HEK293 (cell line): ENCODE results near the gene NR3C1.

ENCODE experiments used
- CTCF ChIA-PET: fragments of 350-600 bp; formaldehyde crosslinking; extraction: SDS; loops from one replicate; lab custom pipeline; 2021; ENCODE audit warnings: antibody characterized with exemption; lab: Yijun Ruan, JAX
- POLR2A ChIA-PET: fragments of 300-600 bp; formaldehyde crosslinking; extraction: SDS; loops from one replicate; lab custom pipeline; 2020; ENCODE audit warnings: antibody characterized with exemption, inconsistent platforms; lab: Yijun Ruan, JAX
- H3K27ac ChIP-seq: fragments of 200-500 bp; sonication (Bioruptor generic); 2 replicates; pipeline ENCODE4 v1.5.1; 2014; ENCODE audit warnings: low read depth, low read length, control low read depth, inconsistent platforms; ENCODE audit errors: extremely low read depth
- H3K36me3 ChIP-seq, 2 experiments: fragments of 200-500 bp in 1 of 2; sonication (Bioruptor generic) in 1 of 2; 1 replicate in 1 of 2; 2 replicates in 1 of 2; pipeline ENCODE4 v1.5.1; 2014 to 2017; ENCODE audit warnings: inconsistent platforms in 2 of 2, low read length in 2 of 2; ENCODE audit not compliant: control insufficient read depth in 2 of 2, insufficient read depth in 1 of 2
- H3K4me1 ChIP-seq: fragments of 200-500 bp; sonication (Bioruptor generic); 2 replicates; pipeline ENCODE4 v1.5.1; 2014; ENCODE audit warnings: mild to moderate bottlenecking, low read length, inconsistent platforms; ENCODE audit not compliant: control insufficient read depth, insufficient read depth
- H3K4me3 ChIP-seq: 2 replicates; pipeline ENCODE4 v1.5.1; 2011; ENCODE audit warnings: low read depth, mild to moderate bottlenecking, control low read depth, low read length, moderate library complexity
- H3K9me3 ChIP-seq: fragments of 200-500 bp; sonication (Bioruptor generic); 2 replicates; pipeline ENCODE4 v1.5.1; 2014; ENCODE audit warnings: low read depth, low read length, inconsistent platforms; ENCODE audit not compliant: control insufficient read depth, insufficient read depth
- BCL11A ChIP-seq: fragments of 450-650 bp; formaldehyde crosslinking; IDR thresholded peaks from 2 replicates; pipeline ENCODE4 v1.5.1; 2016; ENCODE audit warnings: low read depth, missing biosample characterization, missing genetic modification characterization
- GFI1B ChIP-seq: fragments of 450-650 bp; formaldehyde crosslinking; IDR thresholded peaks from 2 replicates; pipeline ENCODE4 v1.5.1; 2016; ENCODE audit warnings: missing biosample characterization, missing genetic modification characterization
- KLF10 ChIP-seq: fragments of 450-650 bp; IDR thresholded peaks from 2 replicates; pipeline ENCODE4 v1.5.1; 2018; ENCODE audit warnings: missing biosample characterization, mild to moderate bottlenecking, missing genetic modification characterization
- SCRT2 ChIP-seq: fragments of 450-650 bp; formaldehyde crosslinking; IDR thresholded peaks from 2 replicates; pipeline ENCODE4 v1.5.1; 2016; ENCODE audit warnings: missing biosample characterization, missing genetic modification characterization
- SETDB1 ChIP-seq: IDR thresholded peaks from one replicate; pipeline ENCODE4 v1.6.1; 2017; ENCODE audit warnings: mild to moderate bottlenecking, low read length, moderate library complexity, mixed read lengths; ENCODE audit not compliant: insufficient read length
- ZNF112 ChIP-seq: fragments of 450-650 bp; formaldehyde crosslinking; IDR thresholded peaks from 2 replicates; pipeline ENCODE4 v1.5.0; 2017; ENCODE audit warnings: missing biosample characterization, missing genetic modification characterization
- ZNF184 ChIP-seq: fragments of 450-650 bp; IDR thresholded peaks from 2 replicates; pipeline ENCODE4 v1.5.1; 2018; ENCODE audit warnings: missing biosample characterization, mild to moderate bottlenecking, missing genetic modification characterization
- ZNF324 ChIP-seq: fragments of 450-650 bp; formaldehyde crosslinking; IDR thresholded peaks from 2 replicates; pipeline ENCODE4 v1.5.1; 2016; ENCODE audit warnings: missing biosample characterization, missing genetic modification characterization
- ZNF610 ChIP-seq: fragments of 450-650 bp; formaldehyde crosslinking; IDR thresholded peaks from 2 replicates; pipeline ENCODE4 v1.5.1; 2016; ENCODE audit warnings: missing biosample characterization, missing genetic modification characterization, borderline replicate concordance
- ZNF658 ChIP-seq: fragments of 450-650 bp; formaldehyde crosslinking; IDR thresholded peaks from 2 replicates; pipeline ENCODE4; 2016; ENCODE audit warnings: missing biosample characterization, missing genetic modification characterization
- ZNF791 ChIP-seq: fragments of 450-650 bp; formaldehyde crosslinking; IDR thresholded peaks from 2 replicates; pipeline ENCODE4 v1.5.1; 2016; ENCODE audit warnings: missing biosample characterization, missing genetic modification characterization
- ZNF837 ChIP-seq: fragments of 450-650 bp; formaldehyde crosslinking; IDR thresholded peaks from 2 replicates; pipeline ENCODE4 v1.5.1; 2016; ENCODE audit warnings: missing biosample characterization, missing genetic modification characterization
- ZSCAN16 ChIP-seq: fragments of 450-650 bp; formaldehyde crosslinking; IDR thresholded peaks from 2 replicates; pipeline ENCODE4 v1.5.1; 2016; ENCODE audit warnings: missing biosample characterization, missing genetic modification characterization
- ZSCAN30 ChIP-seq: fragments of 450-650 bp; IDR thresholded peaks from 2 replicates; pipeline ENCODE4 v1.5.1; 2018; ENCODE audit warnings: missing biosample characterization, mild to moderate bottlenecking, missing genetic modification characterization, moderate library complexity
- TF ChIP-seq, protein P1 (sequence below): fragments of 450-650 bp; formaldehyde crosslinking; IDR thresholded peaks from 2 replicates; pipeline ENCODE4 v1.5.1; 2016; ENCODE audit warnings: missing biosample characterization, missing genetic modification characterization
- TF ChIP-seq, protein P2 (sequence below): fragments of 450-650 bp; formaldehyde crosslinking; IDR thresholded peaks from 2 replicates; pipeline ENCODE4 v1.5.1; 2016; ENCODE audit warnings: missing biosample characterization, missing genetic modification characterization
- TF ChIP-seq, protein P3 (sequence below): fragments of 450-650 bp; formaldehyde crosslinking; IDR thresholded peaks from 2 replicates; pipeline ENCODE4 v1.5.1; 2016; ENCODE audit warnings: missing biosample characterization, missing genetic modification characterization
- TF ChIP-seq, protein P4 (sequence below): fragments of 450-650 bp; formaldehyde crosslinking; IDR thresholded peaks from 2 replicates; pipeline ENCODE4 v1.5.1; 2016; ENCODE audit warnings: missing biosample characterization, missing genetic modification characterization

Gene NR3C1

DNA sequence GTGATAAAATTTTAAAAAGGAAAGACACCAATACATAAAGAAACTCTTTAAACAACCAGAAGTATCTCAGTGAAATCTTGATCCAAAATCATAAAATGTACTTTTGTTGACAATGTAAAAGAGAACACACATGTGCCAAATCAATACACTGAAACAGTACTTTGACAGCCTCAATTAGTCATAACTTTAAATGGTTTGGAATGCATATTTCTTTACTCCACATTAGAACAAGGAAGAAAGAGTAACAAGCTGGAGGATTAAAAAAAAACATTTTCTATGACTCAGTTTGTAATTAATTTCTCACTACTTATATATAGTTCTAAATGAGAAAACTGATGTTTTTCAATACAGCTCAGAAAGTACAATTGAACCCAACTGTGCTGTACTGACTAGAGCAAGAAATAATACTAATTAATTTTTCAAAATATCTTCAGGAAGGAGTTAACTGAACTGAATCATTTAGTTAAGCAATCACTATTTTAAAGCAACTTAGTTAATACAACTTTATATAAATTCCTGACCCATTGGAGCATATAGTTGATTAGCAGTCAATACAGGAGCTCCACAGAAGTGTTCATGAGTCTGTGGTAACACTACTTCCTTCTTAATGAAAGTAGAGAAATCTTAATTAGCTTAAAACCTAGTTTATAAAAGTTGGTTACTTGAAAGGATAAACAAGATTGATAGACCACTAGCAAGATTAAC lies 101.0 kb downstream of the NR3C1 start:
- CTCF ChIA-PET: no interaction called here
- no peak overlapping the region for H3K27ac ChIP-seq
- TF ChIP-seq, protein P1, sequence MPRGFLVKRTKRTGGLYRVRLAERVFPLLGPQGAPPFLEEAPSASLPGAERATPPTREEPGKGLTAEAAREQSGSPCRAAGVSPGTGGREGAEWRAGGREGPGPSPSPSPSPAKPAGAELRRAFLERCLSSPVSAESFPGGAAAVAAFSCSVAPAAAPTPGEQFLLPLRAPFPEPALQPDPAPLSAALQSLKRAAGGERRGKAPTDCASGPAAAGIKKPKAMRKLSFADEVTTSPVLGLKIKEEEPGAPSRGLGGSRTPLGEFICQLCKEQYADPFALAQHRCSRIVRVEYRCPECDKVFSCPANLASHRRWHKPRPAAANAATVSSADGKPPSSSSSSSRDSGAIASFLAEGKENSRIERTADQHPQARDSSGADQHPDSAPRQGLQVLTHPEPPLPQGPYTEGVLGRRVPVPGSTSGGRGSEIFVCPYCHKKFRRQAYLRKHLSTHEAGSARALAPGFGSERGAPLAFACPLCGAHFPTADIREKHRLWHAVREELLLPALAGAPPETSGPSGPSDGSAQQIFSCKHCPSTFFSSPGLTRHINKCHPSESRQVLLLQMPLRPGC (tag by site-specific recombination): no peak
- TF ChIP-seq BCL11A (tag by site-specific recombination) (no peak), SCRT2 (tag by site-specific recombination) (no peak), ZNF112 (tag by site-specific recombination) (no peak), ZSCAN16 (no peak), ZNF324 (no peak), ZNF610 (tag by site-specific recombination) (no peak), SETDB1 (no peak), ZSCAN30 (tag by site-specific recombination) (no peak), GFI1B (tag by site-specific recombination) (no peak), ZNF184 (tag by site-specific recombination) (no peak), ZNF658 (tag by site-specific recombination) (no peak)
- TF ChIP-seq, protein P2, sequence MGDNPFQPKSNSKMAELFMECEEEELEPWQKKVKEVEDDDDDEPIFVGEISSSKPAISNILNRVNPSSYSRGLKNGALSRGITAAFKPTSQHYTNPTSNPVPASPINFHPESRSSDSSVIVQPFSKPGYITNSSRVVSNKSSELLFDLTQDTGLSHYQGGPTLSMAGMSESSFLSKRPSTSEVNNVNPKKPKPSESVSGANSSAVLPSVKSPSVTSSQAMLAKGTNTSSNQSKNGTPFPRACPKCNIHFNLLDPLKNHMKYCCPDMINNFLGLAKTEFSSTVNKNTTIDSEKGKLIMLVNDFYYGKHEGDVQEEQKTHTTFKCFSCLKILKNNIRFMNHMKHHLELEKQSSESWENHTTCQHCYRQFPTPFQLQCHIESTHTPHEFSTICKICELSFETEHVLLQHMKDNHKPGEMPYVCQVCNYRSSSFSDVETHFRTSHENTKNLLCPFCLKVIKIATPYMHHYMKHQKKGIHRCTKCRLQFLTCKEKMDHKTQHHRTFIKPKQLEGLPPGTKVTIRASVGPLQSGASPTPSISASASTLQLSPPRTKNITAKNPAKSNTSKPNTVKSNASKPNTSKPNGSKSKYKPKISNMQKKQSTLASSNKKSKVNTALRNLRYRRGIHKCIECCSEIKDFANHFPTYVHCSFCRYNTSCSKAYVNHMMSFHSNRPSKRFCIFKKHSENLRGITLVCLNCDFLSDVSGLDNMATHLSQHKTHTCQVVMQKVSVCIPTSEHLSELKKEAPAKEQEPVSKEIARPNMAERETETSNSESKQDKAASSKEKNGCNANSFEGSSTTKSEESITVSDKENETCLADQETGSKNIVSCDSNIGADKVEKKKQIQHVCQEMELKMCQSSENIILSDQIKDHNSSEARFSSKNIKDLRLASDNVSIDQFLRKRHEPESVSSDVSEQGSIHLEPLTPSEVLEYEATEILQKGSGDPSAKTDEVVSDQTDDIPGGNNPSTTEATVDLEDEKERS (tag by site-specific recombination): no peak
- TF ChIP-seq, protein P3, sequence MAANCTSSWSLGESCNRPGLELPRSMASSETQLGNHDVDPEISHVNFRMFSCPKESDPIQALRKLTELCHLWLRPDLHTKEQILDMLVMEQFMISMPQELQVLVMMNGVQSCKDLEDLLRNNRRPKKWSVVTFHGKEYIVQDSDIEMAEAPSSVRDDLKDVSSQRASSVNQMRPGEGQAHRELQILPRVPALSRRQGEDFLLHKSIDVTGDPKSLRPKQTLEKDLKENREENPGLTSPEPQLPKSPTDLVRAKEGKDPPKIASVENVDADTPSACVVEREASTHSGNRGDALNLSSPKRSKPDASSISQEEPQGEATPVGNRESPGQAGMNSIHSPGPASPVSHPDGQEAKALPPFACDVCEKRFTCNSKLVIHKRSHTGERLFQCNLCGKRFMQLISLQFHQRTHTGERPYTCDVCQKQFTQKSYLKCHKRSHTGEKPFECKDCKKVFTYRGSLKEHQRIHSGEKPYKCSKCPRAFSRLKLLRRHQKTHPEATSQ (tag by site-specific recombination): no peak
- TF ChIP-seq, protein P4, sequence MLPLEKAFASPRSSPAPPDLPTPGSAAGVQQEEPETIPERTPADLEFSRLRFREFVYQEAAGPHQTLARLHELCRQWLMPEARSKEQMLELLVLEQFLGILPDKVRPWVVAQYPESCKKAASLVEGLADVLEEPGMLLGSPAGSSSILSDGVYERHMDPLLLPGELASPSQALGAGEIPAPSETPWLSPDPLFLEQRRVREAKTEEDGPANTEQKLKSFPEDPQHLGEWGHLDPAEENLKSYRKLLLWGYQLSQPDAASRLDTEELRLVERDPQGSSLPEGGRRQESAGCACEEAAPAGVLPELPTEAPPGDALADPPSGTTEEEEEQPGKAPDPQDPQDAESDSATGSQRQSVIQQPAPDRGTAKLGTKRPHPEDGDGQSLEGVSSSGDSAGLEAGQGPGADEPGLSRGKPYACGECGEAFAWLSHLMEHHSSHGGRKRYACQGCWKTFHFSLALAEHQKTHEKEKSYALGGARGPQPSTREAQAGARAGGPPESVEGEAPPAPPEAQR (tag by site-specific recombination): no peak
- TF ChIP-seq, all 188 proteins: peak for 0
- POLR2A ChIA-PET: no interaction called here
- H3K4me3 ChIP-seq: no peak overlapping the region
- H3K4me1 ChIP-seq: no peaks in the 10 kb centered on the region
- peaks cover 9 to 25% of the 10 kb centered on the region in 2 experiments for H3K36me3 ChIP-seq
- H3K9me3 ChIP-seq: no peaks in the 10 kb centered on the region

DNA sequence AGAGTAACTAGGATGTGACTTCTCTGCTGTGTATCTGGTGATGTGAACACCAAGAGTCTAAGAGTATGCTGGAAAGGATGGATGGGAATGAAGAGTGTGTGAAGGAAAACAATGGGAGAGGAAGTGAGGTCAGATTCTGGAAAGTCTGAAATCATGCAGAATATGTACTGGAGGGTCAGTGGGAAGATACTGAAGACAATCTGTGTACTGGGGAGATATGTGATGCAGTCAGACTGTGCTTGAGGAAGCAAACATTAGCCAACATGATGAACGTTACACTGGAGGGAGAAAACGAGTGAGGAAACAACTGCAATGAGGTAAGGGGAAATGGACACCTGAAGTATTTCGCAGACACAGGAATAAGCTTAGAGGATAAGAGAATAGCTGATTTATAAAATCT lies 105.7 kb downstream of the NR3C1 start:
- TF ChIP-seq KLF10 (tag by site-specific recombination): no peak
- TF ChIP-seq ZNF837 (tag by site-specific recombination): no peak
- TF ChIP-seq ZNF791 (tag by site-specific recombination): no peak
- peaks cover 30 to 52% of the 10 kb centered on the region in 2 experiments for H3K36me3 ChIP-seq
- no peaks in the 10 kb centered on the region for H3K9me3 ChIP-seq
- H3K4me1 ChIP-seq: no peaks in the 10 kb centered on the region
- no peak overlapping the region for H3K4me3 ChIP-seq
- ChIA-PET CTCF (no interaction called here), POLR2A (no interaction called here)
- H3K27ac ChIP-seq: no peak overlapping the region
